Aorta (tissue), 5 donors: ENCODE results near the gene PI4K2B. TPM values are rescaled to one million over a fixed set of nuclear protein-coding genes. Genes with fewer than 3 reads are reported as not detected.

ENCODE experiments used
- ATAC-seq: fragments of 200-7000 bp; cut with Tn5 transposase; one replicate; pipeline ENCODE4 v1.9.1; 2022; ENCODE audit warnings: moderate library complexity; ENCODE audit not compliant: low FRiP score
- DNase-seq, 2 donors: peaks; one replicate each; pipeline ENCODE4 v3.0.0-alpha.2; 2020
- H3K27ac ChIP-seq, 2 donors: one replicate each; pipeline ENCODE4 v1.5.1; 2013; ENCODE audit warnings: low read length in 2 of 2, mild to moderate bottlenecking in 2 of 2, moderate library complexity in 2 of 2, control low read depth in 1 of 2, inconsistent platforms in 1 of 2, low read depth in 1 of 2
- H3K27me3 ChIP-seq, 2 donors: one replicate each; pipeline ENCODE4 v1.6.1; 2013; ENCODE audit warnings: control low read depth in 1 of 2, low read length in 1 of 2, mild to moderate bottlenecking in 1 of 2, moderate library complexity in 1 of 2; ENCODE audit not compliant: insufficient read depth in 2 of 2, control insufficient read depth in 1 of 2
- H3K36me3 ChIP-seq, 2 donors: one replicate each; pipeline ENCODE4 v1.6.1; 2013; ENCODE audit warnings: control low read depth in 1 of 2, low read length in 1 of 2, mild to moderate bottlenecking in 1 of 2; ENCODE audit not compliant: insufficient read depth in 2 of 2, control insufficient read depth in 1 of 2
- H3K4me1 ChIP-seq, 2 donors: one replicate each; pipeline ENCODE4 v1.6.1; 2013; ENCODE audit warnings: low read length in 2 of 2, control low read depth in 1 of 2, mild to moderate bottlenecking in 1 of 2, moderate library complexity in 1 of 2; ENCODE audit not compliant: insufficient read depth in 2 of 2, control insufficient read depth in 1 of 2
- H3K4me3 ChIP-seq, 2 donors: one replicate each; pipeline ENCODE4 v1.5.1; 2013; ENCODE audit warnings: low read length in 2 of 2, control low read depth in 1 of 2, mild to moderate bottlenecking in 1 of 2
- H3K9me3 ChIP-seq: one replicate; pipeline ENCODE4 v1.6.1; 2013; ENCODE audit warnings: mild to moderate bottlenecking, low read length; ENCODE audit not compliant: control insufficient read depth
- WGBS, 2 donors: extraction: QIAGEN DNeasy Blood & Tissue Kit; methylation state at CpG; one replicate each; pipeline ENCODE4 v1.1.7; 2013; 5-methylcytosine and 5-hydroxymethylcytosine counted together
- intact Hi-C, 2 donors: fragments of 100-400 bp; cut with DNase I; formaldehyde crosslinking; loops; one replicate each; pipeline versions ENCODE4 v1.14.2 to v1.15.0; 2022
- long read RNA-seq, 2 donors: library from polyadenylated mRNA; unstranded; transcript quantifications; one replicate each; pipeline ENCODE4 v2.0.0, GENCODE V29; 2020 to 2021
- polyA plus RNA-seq, 2 donors: library from polyadenylated mRNA; stranded (reverse); fragments of 200-250 nt; gene quantifications; one replicate each; pipeline ENCODE4 v1.2.3, GENCODE V29; 2013
- total RNA-seq, 2 donors: library from RNA; stranded (reverse); fragmentation: NEBNext Ultra II Directional; extraction: Animal tissue kit (Norgen Biotek cat#: 25700); gene quantifications; one replicate each; pipeline ENCODE4 v1.2.1, GENCODE V29; 2021
- donor health status: healthy with polysubstance abuse.
- donor health status: Bipolar disorder and iron deficiency.
- donor health status: DM: no; HTN: no; CAD: no.
- donor health status: DM: no; HTN: no; CAD: no.
- donor health status: DM: yes; HTN: yes; CAD: no.

PI4K2B gene
- 10 to 100 TPM; 12.2 to 13.2 TPM for total RNA-seq
- 10 to 100 TPM in 1 of 2 donors, 1 to 10 TPM in 1; 6.2 to 20.3 TPM for polyA plus RNA-seq
- long read RNA-seq, donor 1, result 0 reads
- long read RNA-seq, donor 2, transcript PI4K2B-201 (10 exons, 3,540 nt), result major isoform, 9 of 13 reads
- long read RNA-seq, donor 2, partial matches to known transcripts, result 3 of 13 reads
- long read RNA-seq, donor 2, other reads (novel, unspliced or antisense), result 1 of 13 reads

GRCh38 chr4:25233737-25234389 is at the start of gene PI4K2B:
Gene PI4K2B (plus strand): TSS chr4:25234033. CDS start chr4:25234164, 131 bp downstream.
- H3K4me3 ChIP-seq, result peak within 1 kb of the TSS; percentile 69 to 93
- intact Hi-C loops, result loop anchor here (2.0 to 5.0 kb wide), 2 partner anchors 61 to 62 kb away; no protein-coding TSS in a partner anchor
- 1 to 2% methylated on average over 37 to 72 of the region's 72 CpGs for WGBS, 2 donors
- peak; percentile 91 to 96 for DNase-seq
- no peaks in the 10 kb centered on the region for H3K27me3 ChIP-seq
- H3K4me1 ChIP-seq, result peaks cover 0 to 3% of the 10 kb centered on the region in 2 donors
- peaks cover 2% of the 10 kb centered on the region for H3K9me3 ChIP-seq
- peak; percentile 94 for ATAC-seq
- no peaks in the 10 kb centered on the region for H3K36me3 ChIP-seq
- H3K27ac ChIP-seq, result peak within 1 kb of the TSS; percentile 73 to 80

DNA sequence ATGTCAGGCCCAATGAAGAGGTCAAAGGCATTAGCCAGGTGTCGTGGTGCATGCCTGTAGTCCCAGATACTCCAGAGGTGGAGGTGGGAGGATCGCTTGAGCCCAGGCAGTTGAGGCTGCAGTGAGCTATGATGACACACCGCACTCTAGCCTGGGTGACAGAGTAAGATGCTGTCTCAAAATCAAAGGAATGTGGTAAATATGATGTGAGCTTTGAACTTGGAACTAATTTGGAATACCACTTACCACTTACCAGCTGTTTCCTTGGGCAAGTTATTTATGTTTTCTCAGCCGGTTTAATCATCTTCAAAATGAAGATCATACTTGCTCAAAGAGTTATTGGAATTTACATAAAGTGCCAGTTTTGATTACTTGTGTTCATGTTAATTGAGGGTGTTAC is 49.8 kb upstream of the PI4K2B start:
- ATAC-seq (no peak), DNase-seq (no peak)
- H3K36me3 ChIP-seq, result no peaks in the 10 kb centered on the region
- H3K9me3 ChIP-seq, result no peaks in the 10 kb centered on the region
- intact Hi-C loops, result no loop called here
- WGBS, 2 donors, result 90 to 91% methylated on average over 4 of the region's 4 CpGs
- H3K27ac ChIP-seq, result no peak overlapping the region
- no peak overlapping the region for H3K4me3 ChIP-seq
- H3K27me3 ChIP-seq, result no peaks in the 10 kb centered on the region
- no peaks in the 10 kb centered on the region for H3K4me1 ChIP-seq

DNA sequence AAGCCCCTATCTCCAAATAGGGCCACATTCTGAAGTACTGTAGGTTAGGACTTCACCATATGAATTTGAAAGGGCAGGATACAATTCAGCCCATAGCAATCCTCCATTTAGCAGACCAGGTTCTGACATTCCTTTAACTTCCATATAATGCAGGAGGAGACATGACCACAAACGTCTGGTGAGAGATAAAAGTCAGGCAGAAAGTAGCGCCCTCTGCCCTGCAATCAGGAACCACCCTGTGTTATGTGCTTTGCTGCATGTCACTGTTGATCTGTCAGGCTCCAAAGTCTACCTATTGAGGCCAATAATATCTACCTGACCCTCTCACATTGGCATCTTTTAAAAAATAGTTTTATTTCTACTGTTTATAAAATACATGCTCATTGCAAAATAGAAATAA is 43.4 kb upstream of the PI4K2B start:
- no peak for DNase-seq
- Histone ChIP-seq H3K4me1 (no peaks in the 10 kb centered on the region), H3K27me3 (no peaks in the 10 kb centered on the region), H3K9me3 (no peaks in the 10 kb centered on the region), H3K4me3 (no peak overlapping the region), H3K36me3 (no peaks in the 10 kb centered on the region), H3K27ac (no peak overlapping the region)
- ATAC-seq, result no peak
- intact Hi-C loops, result no loop called here
- WGBS, 2 donors, result 55 to 78% methylated on average over 2 of the region's 2 CpGs

DNA sequence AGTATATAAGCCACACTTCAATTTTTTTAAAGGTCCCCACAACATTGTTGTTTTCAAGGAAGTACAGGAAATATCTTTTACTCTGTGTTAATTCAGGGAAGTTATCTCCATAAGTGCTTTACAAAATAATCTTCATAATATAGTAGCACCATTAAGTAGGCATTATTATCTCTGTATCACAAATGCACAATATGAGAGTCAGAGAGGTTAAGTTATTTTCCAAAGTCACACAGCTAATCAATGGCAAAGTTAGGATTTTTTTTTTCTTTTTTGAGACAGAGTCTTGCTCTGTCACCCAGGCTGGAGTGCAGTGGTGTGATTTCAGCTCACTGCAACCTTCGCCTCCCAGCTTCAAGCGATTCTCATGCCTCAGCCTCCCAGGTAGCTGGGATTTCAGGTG is 35.1 kb upstream of the PI4K2B start:
- Histone ChIP-seq H3K36me3 (no peaks in the 10 kb centered on the region), H3K4me3 (no peak overlapping the region), H3K27ac (no peak overlapping the region), H3K27me3 (no peaks in the 10 kb centered on the region), H3K9me3 (no peaks in the 10 kb centered on the region), H3K4me1 (no peaks in the 10 kb centered on the region)
- 95 to 99% methylated on average over 2 of the region's 2 CpGs for WGBS, 2 donors
- ATAC-seq (no peak), DNase-seq (no peak)
- intact Hi-C loops, result no loop called here

DNA sequence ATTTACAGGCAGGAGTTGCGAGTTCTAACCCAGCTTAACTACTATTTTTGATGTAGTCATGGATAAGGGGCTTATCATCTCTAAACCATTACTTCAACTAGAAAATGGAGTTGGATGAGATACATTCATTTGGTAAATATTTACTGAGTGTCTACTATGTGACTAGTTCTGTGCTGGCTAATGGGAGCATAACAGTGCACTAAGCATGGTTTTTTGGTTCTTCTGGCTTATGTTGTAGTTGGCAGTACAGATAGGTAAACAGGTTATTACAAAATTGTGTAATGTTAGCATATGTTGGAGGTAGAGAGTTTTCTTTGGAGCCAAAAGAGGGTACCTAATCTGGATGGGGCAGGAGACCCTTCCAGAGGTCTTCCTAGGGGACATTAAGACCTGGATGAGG is 25.8 kb upstream of the PI4K2B start:
- H3K9me3 ChIP-seq, result peaks cover 5% of the 10 kb centered on the region
- no peaks in the 10 kb centered on the region for H3K27me3 ChIP-seq
- 94% methylated on average over 1 of the region's 1 CpG for WGBS, 2 donors
- no peak overlapping the region for H3K27ac ChIP-seq
- H3K4me3 ChIP-seq, result no peak overlapping the region
- intact Hi-C loops, result no loop called here
- H3K4me1 ChIP-seq, result no peaks in the 10 kb centered on the region
- ATAC-seq (no peak), DNase-seq (no peak)
- H3K36me3 ChIP-seq, result no peaks in the 10 kb centered on the region

DNA sequence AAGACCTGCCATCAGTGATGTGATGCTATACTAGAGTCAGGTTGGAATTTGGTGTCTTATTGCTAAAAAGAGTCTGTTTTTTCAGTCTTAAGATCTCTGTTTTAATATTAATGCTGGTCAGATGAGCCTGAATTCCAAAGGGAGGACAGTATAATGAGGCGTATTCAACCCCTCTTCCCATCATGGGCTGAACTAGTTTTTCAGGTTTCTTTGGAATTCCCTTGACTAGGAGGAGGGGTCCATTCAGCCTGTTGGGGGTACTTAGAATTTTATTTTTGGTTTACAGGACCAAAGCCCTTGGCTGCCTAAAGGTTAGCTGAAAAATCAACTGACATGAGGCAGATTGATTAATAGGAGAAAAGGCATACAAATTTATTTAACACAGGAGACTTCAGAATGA is 24.1 kb upstream of the PI4K2B start:
- ATAC-seq (no peak), DNase-seq (no peak)
- Histone ChIP-seq H3K27me3 (no peaks in the 10 kb centered on the region), H3K9me3 (peaks cover 5% of the 10 kb centered on the region), H3K4me1 (no peaks in the 10 kb centered on the region), H3K27ac (no peak overlapping the region), H3K36me3 (no peaks in the 10 kb centered on the region), H3K4me3 (no peak overlapping the region)
- intact Hi-C loops, result no loop called here
- 79 to 89% methylated on average over 1 of the region's 1 CpG for WGBS, 2 donors

- intact Hi-C loops, result no loop called here
- DNase-seq (no peak), ATAC-seq (no peak)
- H3K27me3 ChIP-seq, result no peaks in the 10 kb centered on the region
- no peaks in the 10 kb centered on the region for H3K4me1 ChIP-seq
- H3K27ac ChIP-seq, result no peak overlapping the region
- H3K9me3 ChIP-seq, result peaks cover 5% of the 10 kb centered on the region
- no peak overlapping the region for H3K4me3 ChIP-seq
- WGBS, 2 donors, result 95 to 99% methylated on average over 3 of the region's 3 CpGs
- H3K36me3 ChIP-seq, result no peaks in the 10 kb centered on the region
Measured at GRCh38 chr4:25211721-25212120, 22.1 kb upstream of the PI4K2B start.

DNA sequence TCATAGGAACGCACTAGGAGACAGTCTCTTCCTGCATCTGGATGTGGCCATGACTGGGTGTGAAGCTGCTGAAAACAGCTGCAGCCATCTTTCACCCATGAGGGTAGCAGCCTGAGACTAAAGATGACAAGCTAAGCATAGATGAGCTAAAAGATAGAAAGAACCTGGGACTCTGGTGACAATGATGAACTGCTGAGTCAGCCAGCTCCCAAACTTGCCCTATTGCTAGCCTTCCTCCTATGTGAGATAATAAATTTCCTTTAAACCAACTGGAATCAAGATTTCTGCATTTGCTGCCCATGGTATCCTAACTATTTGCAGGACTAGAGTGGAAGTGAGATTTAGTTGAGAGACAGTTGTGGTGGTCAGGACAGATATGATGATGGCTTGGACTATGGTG is 21.0 kb upstream of the PI4K2B start:
- intact Hi-C loops, result no loop called here
- Histone ChIP-seq H3K9me3 (peaks cover 5% of the 10 kb centered on the region), H3K4me1 (no peaks in the 10 kb centered on the region), H3K27ac (no peak overlapping the region), H3K36me3 (no peaks in the 10 kb centered on the region), H3K4me3 (no peak overlapping the region), H3K27me3 (no peaks in the 10 kb centered on the region)
- ATAC-seq, result no peak
- DNase-seq, result no peak
- WGBS, 2 donors, result 96 to 100% methylated on average over 1 of the region's 1 CpG

- ATAC-seq, result no peak
- peaks cover 5% of the 10 kb centered on the region for H3K9me3 ChIP-seq
- H3K27ac ChIP-seq, result no peak overlapping the region
- no peak overlapping the region for H3K4me3 ChIP-seq
- no peaks in the 10 kb centered on the region for H3K36me3 ChIP-seq
- H3K4me1 ChIP-seq, result no peaks in the 10 kb centered on the region
- WGBS, 2 donors, result 68 to 69% methylated on average over 3 of the region's 3 CpGs
- no peaks in the 10 kb centered on the region for H3K27me3 ChIP-seq
- intact Hi-C loops, result no loop called here
- no peak for DNase-seq
Measured at GRCh38 chr4:25213347-25213979, 20.4 kb upstream of the PI4K2B start.
